SK-N-SH (cell line): Measurements from ENCODE around the gene EEF2K.

Source experiments
- CTCF ChIP-seq: fragments of 200-600 bp; sonication (generic); IDR thresholded peaks from 2 replicates; pipeline ENCODE4 v1.6.1; 2017; ENCODE audit warnings: antibody characterized with exemption, mild to moderate bottlenecking, moderate library complexity
- EP300 ChIP-seq, 2 experiments: IDR thresholded peaks; 2 replicates each; pipeline versions ENCODE4 v1.4.0 to v1.6.1; 2012; ENCODE audit warnings: borderline replicate concordance in 1 of 2, low read depth in 1 of 2, low read length in 1 of 2
- FOXM1 ChIP-seq: IDR thresholded peaks from 2 replicates; pipeline ENCODE4 v1.4.0; 2012; ENCODE audit warnings: low read depth, mild to moderate bottlenecking
- JUND ChIP-seq: IDR thresholded peaks from 2 replicates; pipeline ENCODE4 v1.4.0; 2012
- NFIC ChIP-seq: IDR thresholded peaks from 2 replicates; pipeline ENCODE4 v1.4.0; 2012; ENCODE audit warnings: borderline replicate concordance
- POLR2AphosphoS5 ChIP-seq: IDR thresholded peaks from 2 replicates; pipeline ENCODE4 v1.6.1; 2012; ENCODE audit warnings: low read depth, low read length
- RAD21 ChIP-seq: IDR thresholded peaks from 2 replicates; pipeline ENCODE4 v1.6.1; 2012; ENCODE audit warnings: mild to moderate bottlenecking, low read length
- REST ChIP-seq: IDR thresholded peaks from 2 replicates; pipeline ENCODE4 v1.6.1; 2012; ENCODE audit warnings: mild to moderate bottlenecking, low read depth, low read length, moderate library complexity
- SIN3A ChIP-seq: IDR thresholded peaks from 2 replicates; pipeline ENCODE4 v1.6.1; 2012; ENCODE audit warnings: low read depth, mild to moderate bottlenecking, low read length, moderate library complexity, borderline replicate concordance
- ZBTB33 ChIP-seq: IDR thresholded peaks from 2 replicates; pipeline ENCODE4 v1.4.0; 2012; ENCODE audit warnings: low read depth, borderline replicate concordance
- TF ChIP-seq, protein P1 (sequence below): IDR thresholded peaks from 2 replicates; pipeline ENCODE4 v1.4.0; 2012; ENCODE audit warnings: low read depth

DNA sequence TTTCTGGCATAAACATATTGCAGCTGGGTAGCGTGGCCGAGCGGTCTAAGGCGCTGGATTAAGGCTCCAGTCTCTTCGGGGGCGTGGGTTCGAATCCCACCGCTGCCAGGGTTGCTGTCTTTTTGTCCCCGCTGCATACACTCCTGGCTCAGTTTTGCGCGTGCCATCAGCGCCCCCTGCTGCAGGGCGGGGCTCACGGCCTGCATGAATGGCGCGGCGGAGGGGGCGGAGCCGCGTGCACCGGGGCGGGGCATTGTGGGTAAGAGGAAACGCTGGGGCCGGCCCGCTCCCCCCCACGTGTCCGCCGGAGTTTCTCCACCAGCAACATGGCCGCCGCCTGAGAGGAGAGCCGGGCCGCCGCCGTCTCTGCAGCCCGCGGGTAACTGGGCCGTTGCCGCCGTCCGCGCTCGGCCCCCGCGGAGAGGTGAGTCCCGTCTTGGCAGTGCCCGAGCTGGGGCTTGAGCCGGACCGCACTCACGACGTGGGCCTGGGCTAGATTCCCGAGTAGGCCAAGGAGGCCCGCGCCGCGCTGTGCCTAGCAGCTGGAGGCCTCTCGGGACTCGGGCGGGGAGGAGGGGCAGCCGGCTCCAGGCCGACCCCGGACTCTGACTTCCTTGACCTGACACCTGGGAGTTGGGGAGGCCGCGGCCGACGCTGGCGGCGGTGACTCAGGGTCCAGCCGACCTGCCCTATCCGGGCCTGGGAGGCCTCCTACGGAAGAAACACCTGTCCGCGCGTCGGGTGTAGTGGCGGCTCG is 91.2 kb downstream of the EEF2K start, which contains the start of gene POLR3E:
- peak; percentile 88 for TF ChIP-seq CTCF
- peak; percentile 45; the same call in 1 of the 2 replicates for TF ChIP-seq REST
- peak in 1 of 2 experiments; percentile 54; a peak in 1 of 4 replicates for TF ChIP-seq EP300 (IDR thresholded peaks at IDR 0.05; ENCODE audit: borderline replicate concordance in 1 of 2, low read depth in 1 of 2, low read length in 1 of 2)
- TF ChIP-seq, protein P1, sequence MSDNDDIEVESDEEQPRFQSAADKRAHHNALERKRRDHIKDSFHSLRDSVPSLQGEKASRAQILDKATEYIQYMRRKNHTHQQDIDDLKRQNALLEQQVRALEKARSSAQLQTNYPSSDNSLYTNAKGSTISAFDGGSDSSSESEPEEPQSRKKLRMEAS: peak; percentile 93
- peak; percentile 53; the same call in 1 of the 2 replicates for TF ChIP-seq NFIC
- TF ChIP-seq POLR2AphosphoS5: peak; percentile 30; the same call in 1 of the 2 replicates
- no peak for TF ChIP-seq JUND
- peak; percentile 87 for TF ChIP-seq RAD21
- no peak for TF ChIP-seq ZBTB33
- TF ChIP-seq FOXM1: 0 out of 2 replicates have a peak, but pooled peaks have one; percentile 11
- TF ChIP-seq SIN3A: peak; percentile 90; the same call in 1 of the 2 replicates
